SH-SY5Y (cell line): ENCODE data around the gene WDFY4.

Experiments
- GATA2 ChIP-seq: IDR thresholded peaks from 2 replicates; pipeline ENCODE4 v1.6.1; 2011; ENCODE audit warnings: mild to moderate bottlenecking, low read depth, low read length
- GATA3 ChIP-seq: IDR thresholded peaks from 2 replicates; pipeline ENCODE4 v1.6.1; 2011; ENCODE audit warnings: low read depth, mild to moderate bottlenecking, low read length, moderate library complexity

- no peak for TF ChIP-seq GATA2
- TF ChIP-seq GATA3 = no peak
These were observed 93.7 kb downstream of the WDFY4 start for GRCh38 chr10:48778193-48778857.
